Ishikawa (cell line): ENCODE data around the gene CCDC88A.

Source experiments
- CEBPB ChIP-seq: IDR thresholded peaks from 2 replicates; pipeline ENCODE4 v1.6.1; 2012
- FOXM1 ChIP-seq: IDR thresholded peaks from 2 replicates; pipeline ENCODE4 v1.6.1; 2012; ENCODE audit warnings: low read depth, borderline replicate concordance
- MAX ChIP-seq: IDR thresholded peaks from 2 replicates; pipeline ENCODE4 v1.6.1; 2012
- RAD21 ChIP-seq: IDR thresholded peaks from 2 replicates; pipeline ENCODE4 v1.6.1; 2012; ENCODE audit warnings: low read depth
- TAF1 ChIP-seq: IDR thresholded peaks from 2 replicates; pipeline ENCODE4 v1.6.1; 2012; ENCODE audit warnings: low read depth, mild to moderate bottlenecking
- TCF12 ChIP-seq: IDR thresholded peaks from 2 replicates; pipeline ENCODE4 v1.6.1; 2012; ENCODE audit warnings: low read depth
- TEAD4 ChIP-seq: IDR thresholded peaks from 2 replicates; pipeline ENCODE4 v1.6.1; 2012
- USF1 ChIP-seq: IDR thresholded peaks from 2 replicates; pipeline ENCODE4 v1.6.1; 2012

- TF ChIP-seq CEBPB, result no peak
- no peak for TF ChIP-seq FOXM1
- no peak for TF ChIP-seq USF1
- TF ChIP-seq RAD21, result no peak
- no peak for TF ChIP-seq TAF1
- no peak for TF ChIP-seq TEAD4
- TF ChIP-seq MAX, result no peak
- TF ChIP-seq TCF12, result no peak
These were observed 84.9 kb downstream of the CCDC88A start for GRCh38 chr2:55334728-55335127.
